Astrocyte (in vitro differentiated cells and primary cell): ENCODE results near the gene HLA-A. TPM values are rescaled to one million over a fixed set of nuclear protein-coding genes. Genes with fewer than 3 reads are reported as not detected.

Source experiments
- DNase-seq: peaks from one replicate; pipeline ENCODE4 v3.0.0-alpha.2; 2010; ENCODE audit warnings: low read depth
- FAIRE-seq: peaks from 2 replicates; lab custom pipeline; 2011; peaks lifted over from hg19 to GRCh38; lab: Jason Lieb, UNC
- H2AFZ ChIP-seq: 2 replicates; pipeline ENCODE4 v1.6.0; 2012; ENCODE audit warnings: low read depth, low read length, inconsistent platforms
- H3K27ac ChIP-seq: 2 replicates; pipeline ENCODE4 v1.5.1; 2011; ENCODE audit warnings: low read depth, low read length, inconsistent platforms
- H3K27me3 ChIP-seq: 2 replicates; pipeline ENCODE4 v1.6.0; 2011; ENCODE audit warnings: low read length, inconsistent platforms; ENCODE audit not compliant: insufficient read depth
- H3K36me3 ChIP-seq: 2 replicates; pipeline ENCODE4 v1.5.1; 2011; ENCODE audit warnings: low read length, inconsistent platforms; ENCODE audit not compliant: insufficient read depth
- H3K4me1 ChIP-seq: 2 replicates; pipeline ENCODE4 v1.5.1; 2011; ENCODE audit warnings: low read length, inconsistent platforms; ENCODE audit not compliant: insufficient read depth
- H3K4me2 ChIP-seq: 2 replicates; pipeline ENCODE4 v1.6.0; 2012; ENCODE audit warnings: low read length, inconsistent platforms
- H3K4me3 ChIP-seq: 2 replicates; pipeline ENCODE4 v1.5.1; 2011; ENCODE audit warnings: low read depth, mild to moderate bottlenecking, low read length, inconsistent platforms; ENCODE audit not compliant: insufficient read depth
- H3K79me2 ChIP-seq: 2 replicates; pipeline ENCODE4 v1.6.0; 2012; ENCODE audit warnings: mild to moderate bottlenecking, low read length, inconsistent platforms; ENCODE audit not compliant: insufficient read depth
- H3K9ac ChIP-seq: 2 replicates; pipeline ENCODE4 v1.6.0; 2012; ENCODE audit warnings: mild to moderate bottlenecking, low read length, inconsistent platforms
- H3K9me3 ChIP-seq: 2 replicates; pipeline ENCODE4 v1.5.1; 2012; ENCODE audit warnings: low read depth, mild to moderate bottlenecking, low read length, inconsistent platforms; ENCODE audit not compliant: insufficient read depth
- H4K20me1 ChIP-seq: 2 replicates; pipeline ENCODE4 v1.6.0; 2012; ENCODE audit warnings: low read length, inconsistent platforms; ENCODE audit not compliant: insufficient read depth
- H3K27ac Mint-ChIP-seq: one replicate; pipeline ENCODE4 v1.8.0; 2021; ENCODE audit warnings: mild to moderate bottlenecking, mixed read lengths; ENCODE audit not compliant: unreplicated experiment
- H3K27me3 Mint-ChIP-seq: one replicate; pipeline ENCODE4 v1.8.0; 2021; ENCODE audit warnings: low read depth, mixed read lengths; ENCODE audit not compliant: unreplicated experiment
- H3K36me3 Mint-ChIP-seq: one replicate; pipeline ENCODE4 v1.8.0; 2021; ENCODE audit warnings: low read depth, mixed read lengths; ENCODE audit not compliant: unreplicated experiment
- H3K4me1 Mint-ChIP-seq: one replicate; pipeline ENCODE4 v1.8.0; 2021; ENCODE audit warnings: low read depth, mixed read lengths; ENCODE audit not compliant: unreplicated experiment
- H3K4me3 Mint-ChIP-seq: one replicate; pipeline ENCODE4 v1.8.0; 2021; ENCODE audit warnings: mild to moderate bottlenecking, moderate library complexity, mixed read lengths; ENCODE audit not compliant: unreplicated experiment
- H3K9me3 Mint-ChIP-seq: one replicate; pipeline ENCODE4 v1.8.0; 2021; ENCODE audit warnings: mild to moderate bottlenecking, mixed read lengths; ENCODE audit not compliant: unreplicated experiment
- EZH2 ChIP-seq: IDR thresholded peaks from 2 replicates; pipeline ENCODE4 v1.6.1; 2012; ENCODE audit warnings: mild to moderate bottlenecking, low read length, inconsistent platforms; ENCODE audit not compliant: insufficient read depth
- total RNA-seq: library from RNA; stranded (reverse); gene quantifications from 2 replicates; pipeline ENCODE4 v1.2.1, GENCODE V29; 2021
- TF ChIP-seq, protein P1 (sequence below): IDR thresholded peaks from 2 replicates; pipeline ENCODE4 v1.5.1; 2011; ENCODE audit warnings: low read depth, mild to moderate bottlenecking, inconsistent platforms, low read length, moderate library complexity; ENCODE audit not compliant: insufficient read depth

HLA-A gene
- total RNA-seq, 1 donor from 2014 or later = 327 TPM

DNA sequence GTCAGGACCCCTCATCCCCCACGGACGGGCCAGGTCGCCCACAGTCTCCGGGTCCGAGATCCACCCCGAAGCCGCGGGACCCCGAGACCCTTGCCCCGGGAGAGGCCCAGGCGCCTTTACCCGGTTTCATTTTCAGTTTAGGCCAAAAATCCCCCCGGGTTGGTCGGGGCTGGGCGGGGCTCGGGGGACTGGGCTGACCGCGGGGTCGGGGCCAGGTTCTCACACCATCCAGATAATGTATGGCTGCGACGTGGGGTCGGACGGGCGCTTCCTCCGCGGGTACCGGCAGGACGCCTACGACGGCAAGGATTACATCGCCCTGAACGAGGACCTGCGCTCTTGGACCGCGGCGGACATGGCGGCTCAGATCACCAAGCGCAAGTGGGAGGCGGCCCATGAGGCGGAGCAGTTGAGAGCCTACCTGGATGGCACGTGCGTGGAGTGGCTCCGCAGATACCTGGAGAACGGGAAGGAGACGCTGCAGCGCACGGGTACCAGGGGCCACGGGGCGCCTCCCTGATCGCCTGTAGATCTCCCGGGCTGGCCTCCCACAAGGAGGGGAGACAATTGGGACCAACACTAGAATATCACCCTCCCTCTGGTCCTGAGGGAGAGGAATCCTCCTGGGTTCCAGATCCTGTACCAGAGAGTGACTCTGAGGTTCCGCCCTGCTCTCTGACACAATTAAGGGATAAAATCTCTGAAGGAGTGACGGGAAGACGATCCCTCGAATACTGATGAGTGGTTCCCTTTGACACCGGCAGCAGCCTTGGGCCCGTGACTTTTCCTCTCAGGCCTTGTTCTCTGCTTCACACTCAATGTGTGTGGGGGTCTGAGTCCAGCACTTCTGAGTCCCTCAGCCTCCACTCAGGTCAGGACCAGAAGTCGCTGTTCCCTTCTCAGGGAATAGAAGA lies 978 bp downstream of the HLA-A start:
- Mint-ChIP-seq H3K9me3 (peaks cover 3% of the 10 kb centered on the region), H3K27ac (peak overlapping the region; percentile 78), H3K4me3 (peak overlapping the region; percentile 90), H3K36me3 (peaks cover 23% of the 10 kb centered on the region), H3K27me3 (peaks cover 3% of the 10 kb centered on the region), H3K4me1 (peaks cover 4% of the 10 kb centered on the region)
- DNase-seq (no peak), FAIRE-seq (no peak)
- Histone ChIP-seq H3K27ac (peak overlapping the region; percentile 82), H3K79me2 (peaks cover 11% of the 10 kb centered on the region), H3K27me3 (no peaks in the 10 kb centered on the region), H3K4me1 (peaks cover 7% of the 10 kb centered on the region), H3K4me3 (peak overlapping the region; percentile 64), H4K20me1 (peaks cover 10% of the 10 kb centered on the region), H3K9me3 (no peaks in the 10 kb centered on the region), H3K4me2 (peak overlapping the region; percentile 92), H2AFZ (peak overlapping the region; percentile 76), H3K36me3 (peaks cover 3% of the 10 kb centered on the region), H3K9ac (peak overlapping the region; percentile 90)
- TF ChIP-seq, protein P1, sequence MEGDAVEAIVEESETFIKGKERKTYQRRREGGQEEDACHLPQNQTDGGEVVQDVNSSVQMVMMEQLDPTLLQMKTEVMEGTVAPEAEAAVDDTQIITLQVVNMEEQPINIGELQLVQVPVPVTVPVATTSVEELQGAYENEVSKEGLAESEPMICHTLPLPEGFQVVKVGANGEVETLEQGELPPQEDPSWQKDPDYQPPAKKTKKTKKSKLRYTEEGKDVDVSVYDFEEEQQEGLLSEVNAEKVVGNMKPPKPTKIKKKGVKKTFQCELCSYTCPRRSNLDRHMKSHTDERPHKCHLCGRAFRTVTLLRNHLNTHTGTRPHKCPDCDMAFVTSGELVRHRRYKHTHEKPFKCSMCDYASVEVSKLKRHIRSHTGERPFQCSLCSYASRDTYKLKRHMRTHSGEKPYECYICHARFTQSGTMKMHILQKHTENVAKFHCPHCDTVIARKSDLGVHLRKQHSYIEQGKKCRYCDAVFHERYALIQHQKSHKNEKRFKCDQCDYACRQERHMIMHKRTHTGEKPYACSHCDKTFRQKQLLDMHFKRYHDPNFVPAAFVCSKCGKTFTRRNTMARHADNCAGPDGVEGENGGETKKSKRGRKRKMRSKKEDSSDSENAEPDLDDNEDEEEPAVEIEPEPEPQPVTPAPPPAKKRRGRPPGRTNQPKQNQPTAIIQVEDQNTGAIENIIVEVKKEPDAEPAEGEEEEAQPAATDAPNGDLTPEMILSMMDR = no peak
- no peak for TF ChIP-seq EZH2

DNA sequence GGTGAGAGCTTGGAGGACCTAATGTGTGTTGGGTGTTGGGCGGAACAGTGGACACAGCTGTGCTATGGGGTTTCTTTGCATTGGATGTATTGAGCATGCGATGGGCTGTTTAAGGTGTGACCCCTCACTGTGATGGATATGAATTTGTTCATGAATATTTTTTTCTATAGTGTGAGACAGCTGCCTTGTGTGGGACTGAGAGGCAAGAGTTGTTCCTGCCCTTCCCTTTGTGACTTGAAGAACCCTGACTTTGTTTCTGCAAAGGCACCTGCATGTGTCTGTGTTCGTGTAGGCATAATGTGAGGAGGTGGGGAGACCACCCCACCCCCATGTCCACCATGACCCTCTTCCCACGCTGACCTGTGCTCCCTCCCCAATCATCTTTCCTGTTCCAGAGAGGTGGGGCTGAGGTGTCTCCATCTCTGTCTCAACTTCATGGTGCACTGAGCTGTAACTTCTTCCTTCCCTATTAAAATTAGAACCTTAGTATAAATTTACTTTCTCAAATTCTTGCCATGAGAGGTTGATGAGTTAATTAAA lies 3.0 kb downstream of the HLA-A start:
- FAIRE-seq = no peak
- Histone ChIP-seq H4K20me1 (peaks cover 10% of the 10 kb centered on the region), H3K27ac (no peak overlapping the region), H2AFZ (no peak overlapping the region), H3K79me2 (peaks cover 11% of the 10 kb centered on the region), H3K9me3 (no peaks in the 10 kb centered on the region), H3K4me1 (peaks cover 7% of the 10 kb centered on the region), H3K4me2 (no peak overlapping the region), H3K9ac (no peak overlapping the region), H3K4me3 (no peak overlapping the region), H3K36me3 (peaks cover 3% of the 10 kb centered on the region), H3K27me3 (no peaks in the 10 kb centered on the region)
- Mint-ChIP-seq H3K4me3 (no peak overlapping the region), H3K27me3 (peaks cover 13% of the 10 kb centered on the region), H3K36me3 (peaks cover 30% of the 10 kb centered on the region), H3K9me3 (peaks cover 6% of the 10 kb centered on the region), H3K27ac (no peak overlapping the region), H3K4me1 (peaks cover 4% of the 10 kb centered on the region)
- DNase-seq = no peak
- TF ChIP-seq, protein P1 = no peak
- no peak for TF ChIP-seq EZH2
